ENCODE results near the gene NKAP.
"Not testable (repeated sequence)": the region's sequence is repeated elsewhere in the genome, so short reads cannot be mapped to it uniquely, and the experiment has no call there.

NKAP gene

DNA sequence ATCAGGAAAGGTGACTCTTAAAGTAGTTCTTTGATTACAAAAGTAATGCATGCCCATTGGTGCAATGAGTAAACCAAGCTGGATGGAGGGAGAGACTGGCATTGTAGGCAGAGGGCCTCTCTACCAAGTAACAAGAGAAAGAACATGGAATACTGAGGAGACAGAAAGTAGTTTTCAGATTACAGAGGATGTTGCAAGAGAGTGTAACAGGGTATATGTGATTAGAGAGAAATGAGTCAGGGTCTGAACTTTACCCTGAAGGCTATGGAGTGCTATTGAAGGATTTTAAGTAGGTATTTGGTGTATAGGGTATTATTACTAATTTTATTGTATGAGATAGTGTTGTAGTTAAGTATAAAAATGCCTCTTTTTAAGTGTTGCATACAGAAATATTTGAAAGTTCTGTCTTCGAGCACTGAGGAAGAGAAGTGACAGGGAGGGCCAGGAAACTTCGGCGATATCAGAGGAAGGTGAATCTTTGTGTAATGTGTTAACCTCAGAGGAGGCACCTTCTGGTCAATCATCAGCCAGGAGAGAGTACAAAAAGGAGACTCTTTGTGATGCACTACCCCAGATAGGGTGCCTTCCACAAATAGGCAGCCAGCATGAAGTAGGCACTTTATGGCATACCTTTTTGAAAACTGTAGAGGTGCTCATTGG, 8.2 kb downstream of the NKAP start:
- no peak for TF ChIP-seq CTCF (IDR thresholded peaks at IDR 0.05; ENCODE audit: insufficient read depth, low read length)
- no peak for TF ChIP-seq SPI1 (IDR thresholded peaks at IDR 0.05; ENCODE audit: borderline replicate concordance, low read depth)
- no peak for TF ChIP-seq GABPA (IDR thresholded peaks at IDR 0.05; ENCODE audit: low read depth)
- no peak for TF ChIP-seq REST (IDR thresholded peaks at IDR 0.05; ENCODE audit: insufficient replicate concordance, low read depth)
- no peak for TF ChIP-seq POLR2AphosphoS5 (IDR thresholded peaks at IDR 0.05; ENCODE audit: low read depth)
- DNase-seq (ENCODE audit: low read depth in 1 of 2, low spot score in 1 of 2): no peak
- no peaks in the 10 kb centered on the region for H3K27me3 ChIP-seq (ENCODE audit: insufficient read depth, poor library complexity, severe bottlenecking)
- H3K4me3 ChIP-seq (replicated peaks; ENCODE audit: insufficient read depth, low read length): no peak overlapping the region
- H3K27ac ChIP-seq (replicated peaks): no peak overlapping the region

DNA sequence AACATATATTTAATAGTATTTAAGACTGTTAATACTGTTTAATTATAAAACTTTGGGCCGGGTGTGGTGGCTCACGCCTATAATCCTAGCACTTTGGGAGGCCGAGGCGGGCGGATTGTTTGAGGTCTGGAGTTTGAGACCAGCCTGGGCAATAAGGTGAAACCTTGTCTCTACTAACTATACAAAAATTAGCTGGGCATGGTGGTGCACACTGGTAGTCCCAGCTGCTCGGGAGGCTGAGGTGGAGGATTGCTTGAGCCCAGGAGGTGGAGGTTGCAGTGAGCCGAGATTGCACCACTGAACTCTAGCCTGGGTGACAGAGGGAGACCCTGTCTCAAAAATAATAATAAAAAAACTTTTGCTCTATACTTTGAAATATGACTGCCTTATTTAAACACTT, 21.2 kb downstream of the NKAP start:
- not testable (repeated sequence) for H3K27me3 ChIP-seq (ENCODE audit: insufficient read depth, poor library complexity, severe bottlenecking); DNase-seq (ENCODE audit: low read depth in 1 of 2, low spot score in 1 of 2); H3K27ac ChIP-seq (replicated peaks); H3K4me3 ChIP-seq (replicated peaks; ENCODE audit: insufficient read depth, low read length)

DNA sequence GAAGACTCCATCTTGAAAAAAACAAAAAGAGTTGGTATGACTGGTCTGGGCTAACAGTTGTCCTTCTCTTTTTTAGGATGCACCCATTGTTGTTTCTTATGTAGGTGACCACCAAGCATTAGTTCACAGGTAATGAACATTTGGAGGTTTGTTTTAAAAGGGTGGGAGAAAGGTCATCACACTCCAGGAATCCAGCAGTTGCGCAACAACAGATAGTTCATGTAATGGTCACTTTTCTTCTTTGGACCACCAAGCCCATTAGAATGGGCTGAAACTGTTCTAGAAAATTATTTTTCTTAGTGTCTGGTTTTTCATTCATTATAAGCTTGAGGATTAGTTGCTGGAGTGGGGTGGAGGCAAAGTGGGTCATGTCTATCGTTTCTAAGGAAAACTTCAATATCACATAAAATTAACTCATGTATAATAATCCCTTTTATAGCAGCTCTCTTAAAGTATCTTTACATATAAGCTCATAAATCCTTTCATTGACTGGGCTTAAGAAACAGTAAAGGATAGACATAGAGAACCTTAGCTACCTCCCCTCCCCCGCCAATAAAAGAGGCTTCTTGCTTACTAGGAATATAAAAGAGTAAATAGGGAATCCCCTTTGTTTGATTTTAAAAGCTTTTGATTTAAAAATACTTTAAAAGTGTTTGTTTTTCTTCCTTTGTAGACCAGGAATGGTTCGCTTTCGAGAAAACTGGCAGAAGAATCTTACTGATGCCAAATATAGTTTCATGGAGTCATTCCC, 23.5 kb downstream of the NKAP start:
- no peak for TF ChIP-seq REST (IDR thresholded peaks at IDR 0.05; ENCODE audit: insufficient replicate concordance, low read depth)
- TF ChIP-seq CTCF (IDR thresholded peaks at IDR 0.05; ENCODE audit: insufficient read depth, low read length): no peak
- TF ChIP-seq POLR2AphosphoS5 (IDR thresholded peaks at IDR 0.05; ENCODE audit: low read depth): no peak
- TF ChIP-seq SPI1 (IDR thresholded peaks at IDR 0.05; ENCODE audit: borderline replicate concordance, low read depth): no peak
- TF ChIP-seq GABPA (IDR thresholded peaks at IDR 0.05; ENCODE audit: low read depth): no peak
- DNase-seq (ENCODE audit: low read depth in 1 of 2, low spot score in 1 of 2): no peak
- Histone ChIP-seq H3K4me3 (replicated peaks; ENCODE audit: insufficient read depth, low read length) (no peak overlapping the region), H3K27ac (replicated peaks) (no peak overlapping the region), H3K27me3 (ENCODE audit: insufficient read depth, poor library complexity, severe bottlenecking) (no peaks in the 10 kb centered on the region)

- DNase-seq (ENCODE audit: low read depth in 1 of 2, low spot score in 1 of 2): no peak
- no peak overlapping the region for H3K4me3 ChIP-seq (replicated peaks; ENCODE audit: insufficient read depth, low read length)
- no peak overlapping the region for H3K27ac ChIP-seq (replicated peaks)
- H3K27me3 ChIP-seq (ENCODE audit: insufficient read depth, poor library complexity, severe bottlenecking): no peaks in the 10 kb centered on the region
- TF ChIP-seq GABPA (IDR thresholded peaks at IDR 0.05; ENCODE audit: low read depth): no peak
- TF ChIP-seq POLR2AphosphoS5 (IDR thresholded peaks at IDR 0.05; ENCODE audit: low read depth): no peak
- no peak for TF ChIP-seq REST (IDR thresholded peaks at IDR 0.05; ENCODE audit: insufficient replicate concordance, low read depth)
- TF ChIP-seq CTCF (IDR thresholded peaks at IDR 0.05; ENCODE audit: insufficient read depth, low read length): no peak
- no peak for TF ChIP-seq SPI1 (IDR thresholded peaks at IDR 0.05; ENCODE audit: borderline replicate concordance, low read depth)
Measured at GRCh38 chrX:119917877-119918276, 25.7 kb downstream of the NKAP start.
